DND-41 (cell line): ENCODE data around the gene ASPSCR1.

Experiments used
- CTCF ChIP-seq: IDR thresholded peaks from 2 replicates; pipeline ENCODE4 v1.5.1; 2012; ENCODE audit warnings: borderline replicate concordance, low read length, moderate library complexity, mild to moderate bottlenecking; ENCODE audit not compliant: poor library complexity, severe bottlenecking; ENCODE audit errors: extremely low read depth
- EZH2 ChIP-seq: IDR thresholded peaks from 3 replicates; pipeline ENCODE4 v1.6.1; 2012; ENCODE audit warnings: borderline replicate concordance, low read depth, mild to moderate bottlenecking, moderate library complexity, low read length, inconsistent platforms; ENCODE audit not compliant: severe bottlenecking

GRCh38 chr17:81987161-81987770 is 9.8 kb downstream of the ASPSCR1 start:
- no peak for TF ChIP-seq CTCF
- TF ChIP-seq EZH2, result no peak
